Right lobe of liver (tissue), 4 donors: Measurements from ENCODE around the gene C11orf71.

ENCODE experiments used
- POLR2A ChIP-seq: fragments of 450-650 bp; IDR thresholded peaks from one replicate; pipeline ENCODE4 v1.6.1; 2017; ENCODE audit warnings: antibody characterized with exemption, mild to moderate bottlenecking
- TF ChIP-seq, protein P1 (sequence below), 4 donors: fragments of 200-600 bp in 3 of 4; fragments of 450-650 bp in 1 of 4; IDR thresholded peaks; one replicate each; pipeline versions ENCODE4 v1.5.1 to v1.8.0; 2016 to 2022; ENCODE audit warnings: antibody characterized with exemption in 4 of 4, mild to moderate bottlenecking in 2 of 4
- donor health status: DM: no; HTN: no; CAD: no.
- donor health status: DM: no; HTN: no; CAD: no.
- donor health status: DM: no; HTN: yes; CAD: no.

DNA sequence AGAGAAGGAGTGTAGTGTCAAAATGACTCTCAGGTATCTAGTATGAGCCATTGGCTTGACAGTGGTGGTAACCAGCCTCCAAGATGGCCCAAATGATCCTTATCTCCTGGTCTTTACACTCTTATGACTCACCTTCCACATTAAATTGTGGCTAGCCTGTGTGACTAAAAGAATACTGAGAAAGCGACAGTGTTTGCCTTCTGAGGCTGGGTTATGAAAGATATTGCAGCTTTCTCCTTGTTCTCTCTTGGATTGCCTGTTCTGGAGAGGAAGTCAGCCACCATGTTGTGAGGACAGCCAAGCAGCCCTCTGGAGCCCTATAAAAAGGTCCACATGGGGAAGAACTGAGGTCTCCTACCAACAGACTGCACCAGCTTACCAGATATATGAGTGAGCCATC, 15.8 kb downstream of the C11orf71 start:
- TF ChIP-seq, protein P1, sequence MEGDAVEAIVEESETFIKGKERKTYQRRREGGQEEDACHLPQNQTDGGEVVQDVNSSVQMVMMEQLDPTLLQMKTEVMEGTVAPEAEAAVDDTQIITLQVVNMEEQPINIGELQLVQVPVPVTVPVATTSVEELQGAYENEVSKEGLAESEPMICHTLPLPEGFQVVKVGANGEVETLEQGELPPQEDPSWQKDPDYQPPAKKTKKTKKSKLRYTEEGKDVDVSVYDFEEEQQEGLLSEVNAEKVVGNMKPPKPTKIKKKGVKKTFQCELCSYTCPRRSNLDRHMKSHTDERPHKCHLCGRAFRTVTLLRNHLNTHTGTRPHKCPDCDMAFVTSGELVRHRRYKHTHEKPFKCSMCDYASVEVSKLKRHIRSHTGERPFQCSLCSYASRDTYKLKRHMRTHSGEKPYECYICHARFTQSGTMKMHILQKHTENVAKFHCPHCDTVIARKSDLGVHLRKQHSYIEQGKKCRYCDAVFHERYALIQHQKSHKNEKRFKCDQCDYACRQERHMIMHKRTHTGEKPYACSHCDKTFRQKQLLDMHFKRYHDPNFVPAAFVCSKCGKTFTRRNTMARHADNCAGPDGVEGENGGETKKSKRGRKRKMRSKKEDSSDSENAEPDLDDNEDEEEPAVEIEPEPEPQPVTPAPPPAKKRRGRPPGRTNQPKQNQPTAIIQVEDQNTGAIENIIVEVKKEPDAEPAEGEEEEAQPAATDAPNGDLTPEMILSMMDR (IDR thresholded peaks at IDR 0.05): no peak
- TF ChIP-seq POLR2A: no peak
